ENCODE results near the gene CRIP2. TPM values are rescaled to one million over a fixed set of nuclear protein-coding genes. Genes with fewer than 3 reads are reported as not detected.

CRIP2 gene
- total RNA-seq, 4 donors from 2014 or later = 31.4 to 47.1 (median 38.8) TPM

GRCh38 chr14:105464501-105464900, 10.1 kb upstream of the CRIP2 start:
- Histone ChIP-seq H3K4me1 (peaks cover 23 to 24% of the 10 kb centered on the region in 2 donors), H3K36me3 (peaks cover 0 to 47% of the 10 kb centered on the region in 2 donors)
- TF ChIP-seq, protein P1, sequence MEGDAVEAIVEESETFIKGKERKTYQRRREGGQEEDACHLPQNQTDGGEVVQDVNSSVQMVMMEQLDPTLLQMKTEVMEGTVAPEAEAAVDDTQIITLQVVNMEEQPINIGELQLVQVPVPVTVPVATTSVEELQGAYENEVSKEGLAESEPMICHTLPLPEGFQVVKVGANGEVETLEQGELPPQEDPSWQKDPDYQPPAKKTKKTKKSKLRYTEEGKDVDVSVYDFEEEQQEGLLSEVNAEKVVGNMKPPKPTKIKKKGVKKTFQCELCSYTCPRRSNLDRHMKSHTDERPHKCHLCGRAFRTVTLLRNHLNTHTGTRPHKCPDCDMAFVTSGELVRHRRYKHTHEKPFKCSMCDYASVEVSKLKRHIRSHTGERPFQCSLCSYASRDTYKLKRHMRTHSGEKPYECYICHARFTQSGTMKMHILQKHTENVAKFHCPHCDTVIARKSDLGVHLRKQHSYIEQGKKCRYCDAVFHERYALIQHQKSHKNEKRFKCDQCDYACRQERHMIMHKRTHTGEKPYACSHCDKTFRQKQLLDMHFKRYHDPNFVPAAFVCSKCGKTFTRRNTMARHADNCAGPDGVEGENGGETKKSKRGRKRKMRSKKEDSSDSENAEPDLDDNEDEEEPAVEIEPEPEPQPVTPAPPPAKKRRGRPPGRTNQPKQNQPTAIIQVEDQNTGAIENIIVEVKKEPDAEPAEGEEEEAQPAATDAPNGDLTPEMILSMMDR (IDR thresholded peaks at IDR 0.05 in 4 of 5, conservative IDR thresholded peaks at IDR 0.05 in 1 of 5) = no peak
- no peak for TF ChIP-seq POLR2A (IDR thresholded peaks at IDR 0.05)

GRCh38 chr14:105465209-105466031, 9.2 kb upstream of the CRIP2 start:
- intact Hi-C loops (cut with DNase I; ENCODE audit: low total_unique reads) = no loop called here
- ATAC-seq (peak; percentile 56 to 64), DNase-seq (peak in 1 of 2 donors; percentile 61)
- Histone ChIP-seq H3K4me3 (no peak overlapping the region), H3K27me3 (no peaks in the 10 kb centered on the region), H3K27ac (peak overlapping the region in 1 of 4 donors; percentile 52), H3K36me3 (peaks cover 0 to 43% of the 10 kb centered on the region in 2 donors), H3K4me1 (peaks cover 23 to 24% of the 10 kb centered on the region in 2 donors), H3K9me3 (no peaks in the 10 kb centered on the region)
- in situ Hi-C loops (cut with MboI; ENCODE audit: low sequenced_read_pairs in 4 of 4) = no loop called here
- no peak for TF ChIP-seq POLR2A (IDR thresholded peaks at IDR 0.05)
- TF ChIP-seq, protein P1 (IDR thresholded peaks at IDR 0.05 in 4 of 5, conservative IDR thresholded peaks at IDR 0.05 in 1 of 5) = no peak

More at GRCh38 chr14:105464501-105464900, 10.1 kb upstream of the CRIP2 start:
- no peak for ATAC-seq
- in situ Hi-C loops (cut with MboI; ENCODE audit: low sequenced_read_pairs in 4 of 4) (no loop called here), intact Hi-C loops (cut with DNase I; ENCODE audit: low total_unique reads) (no loop called here)
- H3K4me3 ChIP-seq = no peak overlapping the region
- no peak overlapping the region for H3K27ac ChIP-seq
- no peaks in the 10 kb centered on the region for H3K27me3 ChIP-seq
- H3K9me3 ChIP-seq = no peaks in the 10 kb centered on the region
- DNase-seq = no peak

GRCh38 chr14:105466531-105467248, 7.9 kb upstream of the CRIP2 start:
- no peaks in the 10 kb centered on the region for H3K9me3 ChIP-seq
- DNase-seq = no peak
- peaks cover 24 to 27% of the 10 kb centered on the region in 2 donors for H3K4me1 ChIP-seq
- H3K4me3 ChIP-seq = no peak overlapping the region
- in situ Hi-C loops (cut with MboI; ENCODE audit: low sequenced_read_pairs in 4 of 4) (no loop called here), intact Hi-C loops (cut with DNase I; ENCODE audit: low total_unique reads) (no loop called here)
- H3K36me3 ChIP-seq = peaks cover 0 to 31% of the 10 kb centered on the region in 2 donors
- H3K27me3 ChIP-seq = no peaks in the 10 kb centered on the region
- TF ChIP-seq POLR2A (IDR thresholded peaks at IDR 0.05) = no peak
- TF ChIP-seq, protein P1 (IDR thresholded peaks at IDR 0.05 in 4 of 5, conservative IDR thresholded peaks at IDR 0.05 in 1 of 5) = no peak
- ATAC-seq = no peak
- no peak overlapping the region for H3K27ac ChIP-seq

DNA sequence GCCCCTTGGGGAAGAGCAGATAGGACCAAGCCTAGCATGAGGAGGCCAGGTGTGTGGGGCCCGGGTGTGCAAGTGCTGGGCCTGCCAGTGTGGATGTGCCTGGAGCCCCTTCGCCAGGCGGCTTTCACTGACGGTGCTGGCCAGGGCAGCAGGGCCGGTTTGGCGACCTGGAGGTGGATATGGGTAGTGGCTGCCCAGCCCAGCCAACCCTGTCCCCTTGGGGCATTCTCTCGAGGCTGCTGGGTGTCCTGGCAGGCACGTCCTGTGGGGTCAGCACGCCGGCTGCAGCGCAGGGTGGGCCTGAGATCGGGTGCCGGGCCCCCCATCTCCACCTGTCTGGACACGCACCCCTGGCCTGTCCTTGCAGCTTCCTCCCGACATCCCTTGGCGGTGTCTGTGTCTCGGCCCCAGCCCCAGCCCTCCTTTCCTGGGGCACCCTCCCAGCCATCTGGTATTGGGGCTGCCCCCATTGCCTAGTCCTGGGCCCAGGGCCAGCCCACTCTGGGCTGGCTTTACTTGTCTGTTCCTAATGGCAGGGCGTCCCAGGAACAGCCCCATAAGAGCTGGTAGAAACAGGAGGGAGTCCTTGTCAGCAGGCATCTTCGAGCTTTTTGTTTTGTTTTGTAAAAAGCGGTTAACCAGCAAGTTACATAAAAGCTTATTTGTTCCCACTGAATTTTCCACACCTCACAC, 7.2 kb upstream of the CRIP2 start:
- Histone ChIP-seq H3K27me3 (no peaks in the 10 kb centered on the region), H3K27ac (no peak overlapping the region), H3K4me1 (peaks cover 31 to 34% of the 10 kb centered on the region in 2 donors), H3K4me3 (no peak overlapping the region), H3K9me3 (no peaks in the 10 kb centered on the region), H3K36me3 (peaks cover 0 to 29% of the 10 kb centered on the region in 2 donors)
- in situ Hi-C loops (cut with MboI; ENCODE audit: low sequenced_read_pairs in 4 of 4) (no loop called here), intact Hi-C loops (cut with DNase I; ENCODE audit: low total_unique reads) (no loop called here)
- no peak for TF ChIP-seq POLR2A (IDR thresholded peaks at IDR 0.05)
- TF ChIP-seq, protein P1 (IDR thresholded peaks at IDR 0.05 in 4 of 5, conservative IDR thresholded peaks at IDR 0.05 in 1 of 5) = no peak
- DNase-seq = no peak
- no peak for ATAC-seq

Measured in gastrocnemius medialis (tissue), 4 donors.